ENCODE results near the gene SEPTIN14.
A peak's percentile ranks its signal among the peaks of the same experiment; 100 is the strongest.
"Not testable (repeated sequence)": the region's sequence is repeated elsewhere in the genome, so short reads cannot be mapped to it uniquely, and the experiment has no call there.

Gene SEPTIN14

DNA sequence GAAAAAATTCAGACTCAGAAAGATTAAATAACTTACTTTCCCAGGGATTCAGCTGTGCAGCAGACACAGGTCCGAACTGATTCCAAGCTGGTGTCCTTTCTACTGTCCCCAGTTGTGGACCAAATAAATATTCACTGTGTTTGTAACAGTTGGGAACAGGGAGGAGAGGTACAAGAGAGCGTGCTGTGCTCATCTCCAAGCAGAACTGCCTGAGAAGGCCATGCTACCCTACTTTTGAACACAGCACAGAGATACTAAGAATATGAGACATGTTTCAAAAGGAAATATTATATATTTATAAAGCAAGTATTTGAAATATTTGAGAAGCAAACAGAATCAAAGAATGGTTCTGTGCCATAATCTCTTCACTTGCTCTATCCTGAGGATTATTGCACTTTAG, at the start of gene SEPTIN14:
Gene SEPTIN14, minus strand, starts transcription at position 101 of the 400 bp plus-strand sequence. CDS start 756 bp downstream, outside the sequence.
- not testable (repeated sequence) for DNase-seq

DNA sequence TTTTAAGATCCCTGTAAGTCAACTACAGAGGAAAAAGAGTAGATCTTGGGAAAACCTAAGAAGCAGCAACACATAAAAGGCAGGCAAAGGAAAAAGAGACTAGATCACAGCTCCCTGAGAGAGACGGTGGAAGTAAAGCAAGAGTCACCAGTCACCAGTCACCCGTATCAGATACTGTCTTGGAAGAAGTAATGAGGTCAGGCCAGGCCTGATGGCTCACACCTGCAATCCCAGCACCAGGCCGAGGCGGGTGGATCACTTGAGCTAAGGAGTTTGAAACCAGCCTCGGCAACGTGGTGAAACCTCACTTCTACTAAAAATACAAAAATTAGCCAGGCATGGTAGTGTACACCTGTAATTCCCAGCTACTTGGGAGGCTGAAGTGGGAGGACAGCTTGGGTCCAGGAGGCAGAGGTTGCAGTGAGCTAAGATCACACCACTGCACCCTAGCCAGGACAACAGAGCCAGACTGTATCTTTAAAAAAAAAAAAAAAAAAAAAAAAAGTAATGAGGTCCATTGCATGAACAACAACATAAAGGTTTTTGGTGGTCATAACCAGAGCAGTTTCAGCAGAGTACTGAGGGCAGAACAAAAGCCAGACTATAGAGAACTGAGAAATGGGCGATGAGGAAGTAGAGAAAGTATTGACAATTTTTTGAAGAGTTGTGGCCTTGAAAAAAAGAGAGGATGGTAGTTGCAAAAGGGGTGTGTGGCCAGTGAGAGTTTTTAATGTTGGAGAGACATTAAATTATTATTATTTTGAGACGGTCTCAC, 41.6 kb upstream of the SEPTIN14 start:
- no peak for DNase-seq

DNA sequence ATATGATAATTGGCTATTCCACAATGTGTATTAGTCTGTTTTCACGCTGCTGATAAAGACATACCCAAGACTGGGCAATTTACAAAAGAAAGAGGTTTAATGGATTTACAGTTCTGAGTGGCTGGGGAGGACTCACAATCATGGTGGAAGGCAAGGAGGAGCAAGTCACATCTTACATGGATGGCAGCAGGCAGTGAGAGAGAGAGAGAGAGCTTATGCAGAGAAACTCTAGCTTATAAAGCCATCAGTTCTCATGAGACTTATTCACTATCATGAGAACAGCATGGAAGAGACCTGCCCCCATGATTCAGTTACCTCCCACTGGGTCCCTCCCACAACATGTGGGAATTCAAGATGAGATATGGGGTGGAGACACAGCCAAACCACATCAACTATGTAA, 38.5 kb upstream of the SEPTIN14 start:
- DNase-seq: not testable (repeated sequence)

DNA sequence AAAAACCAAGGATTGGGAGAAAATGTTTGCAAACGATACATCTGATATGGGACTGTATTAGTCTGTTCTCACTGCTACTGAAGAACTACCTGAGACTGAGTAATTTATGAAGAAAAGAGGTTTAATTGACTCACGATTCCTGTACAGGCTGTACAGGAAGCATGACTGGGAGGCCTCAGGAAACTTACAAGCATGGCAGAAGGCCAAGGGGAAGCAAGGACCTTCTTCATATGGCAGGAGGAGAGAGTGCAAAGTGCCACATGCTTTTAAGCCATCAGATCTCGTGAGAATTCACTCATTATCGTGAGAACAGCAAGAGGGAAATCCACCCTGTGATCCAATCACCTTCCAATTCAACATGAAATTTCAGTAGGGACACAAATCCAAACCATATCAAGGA, 35.7 kb upstream of the SEPTIN14 start:
- no peak for DNase-seq

DNA sequence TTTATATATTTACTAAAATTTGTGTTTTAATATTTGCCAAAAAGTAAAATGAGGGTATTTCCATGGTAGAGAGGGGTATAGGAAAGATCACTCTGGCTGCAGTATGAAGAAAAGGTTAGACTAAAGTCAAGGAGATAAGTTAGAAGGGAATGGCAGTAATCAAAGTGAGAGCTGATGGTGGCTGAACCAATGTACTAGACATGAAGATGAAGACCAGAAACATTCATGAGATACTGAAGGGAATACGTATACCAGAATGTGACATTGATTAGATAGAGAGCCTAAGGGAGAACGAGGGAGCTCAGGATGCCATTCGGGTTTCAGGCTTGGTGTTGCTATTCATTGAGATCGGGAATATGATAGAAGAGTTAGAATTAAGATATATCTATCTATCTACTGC, 32.5 kb upstream of the SEPTIN14 start:
- DNase-seq: no peak

DNA sequence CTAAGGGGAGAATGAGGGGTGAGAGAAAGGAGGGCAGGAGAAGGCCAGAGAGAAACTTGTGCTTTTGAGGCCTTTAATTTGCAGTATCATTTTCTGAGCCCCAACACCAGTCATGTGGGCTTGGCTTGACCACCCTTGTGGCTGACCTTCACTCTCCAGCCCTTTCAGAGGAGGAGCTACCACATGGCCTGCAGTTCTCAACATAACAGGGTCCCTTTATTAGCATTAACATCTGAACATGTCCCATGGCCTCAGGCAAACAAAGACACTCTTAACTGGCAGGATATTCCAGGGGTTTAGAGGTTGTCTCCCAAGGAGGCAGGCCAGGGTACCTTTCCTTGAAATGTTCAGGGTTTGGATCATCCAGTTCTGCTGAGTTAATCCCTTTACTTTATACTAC, 31.4 kb upstream of the SEPTIN14 start:
- no peak for DNase-seq

DNA sequence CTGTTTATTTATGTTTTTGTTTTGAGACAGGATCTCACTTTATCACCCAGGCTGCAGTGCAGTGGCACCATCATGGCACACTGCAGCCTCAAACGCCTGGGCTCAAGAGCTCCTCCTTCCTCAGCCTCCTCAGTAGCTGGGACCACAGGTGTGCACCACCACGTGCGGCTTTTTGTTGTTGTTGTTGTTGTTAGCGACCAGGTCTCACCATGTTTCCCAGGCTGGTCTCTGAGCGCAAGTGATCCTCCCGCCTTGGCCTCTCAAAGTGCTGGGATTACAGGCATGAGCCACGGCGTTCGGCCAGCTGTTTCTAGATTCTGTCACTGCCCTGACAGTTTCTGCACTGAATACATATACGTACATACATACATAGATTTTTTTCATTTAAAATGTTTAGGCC, 25.8 kb upstream of the SEPTIN14 start:
- DNase-seq: not testable (repeated sequence)

DNA sequence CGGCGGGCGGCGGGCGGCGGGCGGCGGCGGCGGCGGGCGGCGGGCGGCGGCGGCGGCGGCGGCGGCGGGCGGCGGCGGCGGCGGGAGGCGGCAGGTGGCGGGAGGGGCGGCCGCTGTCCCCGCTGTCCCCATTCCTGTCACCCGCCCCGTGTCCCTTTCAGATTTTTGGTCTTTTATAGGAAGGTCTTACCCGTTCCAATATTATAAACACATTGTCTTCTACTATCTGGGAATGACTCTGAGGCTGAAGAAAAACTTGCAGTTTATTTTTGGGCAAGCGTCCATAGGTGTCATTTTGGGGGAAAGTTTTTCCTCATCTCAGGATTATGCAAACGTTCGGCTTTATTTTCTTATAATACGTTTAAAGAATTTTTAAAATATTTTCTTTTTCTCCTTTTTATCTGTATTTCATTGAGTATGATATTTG, 25.3 kb upstream of the SEPTIN14 start:
- peak; percentile 39 for DNase-seq

DNA sequence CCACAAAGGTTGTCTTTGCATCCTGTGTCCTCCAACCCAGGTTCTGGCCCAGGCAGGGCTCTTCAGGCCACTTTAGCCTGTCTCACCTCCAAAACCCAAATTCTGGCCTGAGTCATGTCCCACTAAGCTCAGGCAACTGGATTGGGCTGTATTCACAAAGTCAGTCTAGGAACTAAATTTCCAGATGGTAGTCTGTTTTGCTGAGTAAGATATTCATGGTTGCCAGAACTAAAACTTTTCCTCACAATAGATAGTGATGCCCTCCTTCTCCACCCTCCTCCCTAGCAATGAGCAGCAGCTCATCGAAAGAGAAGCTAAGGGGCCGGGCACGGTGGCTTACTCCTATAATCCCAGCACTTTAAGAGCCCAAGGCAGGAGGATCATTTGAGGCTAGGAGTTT, 21.8 kb upstream of the SEPTIN14 start:
- no peak for DNase-seq

DNA sequence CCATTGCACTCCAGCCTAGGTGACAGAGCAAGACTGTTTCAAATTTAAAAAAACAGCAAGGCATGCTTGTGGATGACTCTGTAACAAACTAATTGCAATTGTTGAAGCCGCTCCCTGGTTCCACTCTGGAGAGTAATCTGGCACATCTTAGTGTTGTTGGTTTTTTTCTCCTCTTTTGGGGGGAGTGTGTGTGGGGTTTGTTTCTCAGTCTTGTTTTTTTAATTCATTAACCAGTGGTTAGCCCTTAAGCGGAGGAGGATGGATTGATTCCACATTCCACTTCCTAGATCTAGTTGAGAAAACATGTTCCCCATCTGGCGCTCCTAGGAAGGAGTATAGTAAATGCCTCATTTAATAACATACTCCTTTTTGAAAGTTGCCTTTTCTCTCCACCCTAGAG, 16.1 kb upstream of the SEPTIN14 start:
- no peak for DNase-seq

DNA sequence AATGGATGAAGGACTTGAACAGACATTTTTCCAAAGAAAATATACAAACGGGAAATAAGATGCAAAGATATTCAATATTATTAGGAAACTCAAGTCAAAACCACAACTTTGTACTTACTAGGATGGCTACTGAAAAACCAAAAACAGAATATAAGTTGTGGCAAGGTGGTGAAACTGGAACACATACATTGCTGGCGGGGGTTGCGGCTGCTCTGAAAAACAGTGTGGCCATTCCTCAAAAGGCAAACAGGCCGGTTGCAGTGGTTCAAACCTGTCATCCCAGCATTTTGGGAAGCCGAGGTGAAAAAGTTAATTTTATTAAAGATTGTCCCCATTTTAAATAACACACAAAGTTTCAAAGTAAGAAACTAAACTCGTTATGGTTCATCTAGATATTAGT, 14.8 kb upstream of the SEPTIN14 start:
- DNase-seq: no peak

DNA sequence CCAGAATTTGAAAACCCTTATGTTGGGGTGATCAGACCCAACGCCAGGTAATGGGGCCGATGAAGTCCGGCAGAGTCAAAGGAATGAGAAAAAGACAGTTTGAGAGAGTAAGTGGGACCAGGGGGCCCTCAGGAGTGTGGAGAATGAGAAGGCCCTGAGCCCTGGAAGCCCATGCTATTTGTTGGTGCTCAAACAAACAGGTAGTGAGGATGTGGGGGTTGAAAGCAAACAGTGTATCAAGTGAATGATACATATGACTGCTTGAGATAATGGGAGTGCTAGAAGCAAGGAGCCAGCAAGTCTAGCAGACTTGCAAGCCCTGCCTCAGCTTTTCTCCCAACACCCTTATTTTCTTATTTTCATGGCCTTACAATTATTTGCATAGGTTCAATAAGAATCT, 11.2 kb upstream of the SEPTIN14 start:
- DNase-seq: no peak

DNA sequence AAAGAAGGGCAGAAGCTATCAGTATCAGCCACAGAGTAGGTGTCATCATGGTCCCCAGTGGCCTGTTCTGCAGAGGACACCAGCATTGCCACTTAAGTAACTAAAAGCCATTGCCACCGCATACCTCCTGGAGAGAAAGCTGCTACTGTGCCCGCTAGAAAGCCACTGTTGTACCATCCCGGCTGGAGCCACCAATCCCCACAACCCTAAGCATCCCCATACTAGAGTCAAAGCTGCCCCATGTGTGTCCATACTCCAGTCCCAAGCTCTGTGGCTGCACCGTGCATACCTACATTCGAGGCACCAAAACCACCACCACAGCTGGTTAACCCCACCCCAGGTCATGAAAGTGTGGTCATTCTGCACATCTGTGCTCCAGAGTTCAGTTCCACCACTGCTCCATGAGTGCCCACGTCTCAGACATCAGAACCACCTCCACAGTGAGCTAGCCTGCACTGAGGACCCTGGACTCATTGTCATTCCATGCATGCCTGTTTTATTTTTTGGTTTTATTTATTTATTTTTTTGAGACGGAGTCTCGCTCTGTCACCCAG, 9.5 kb upstream of the SEPTIN14 start:
- DNase-seq: no peak

DNA sequence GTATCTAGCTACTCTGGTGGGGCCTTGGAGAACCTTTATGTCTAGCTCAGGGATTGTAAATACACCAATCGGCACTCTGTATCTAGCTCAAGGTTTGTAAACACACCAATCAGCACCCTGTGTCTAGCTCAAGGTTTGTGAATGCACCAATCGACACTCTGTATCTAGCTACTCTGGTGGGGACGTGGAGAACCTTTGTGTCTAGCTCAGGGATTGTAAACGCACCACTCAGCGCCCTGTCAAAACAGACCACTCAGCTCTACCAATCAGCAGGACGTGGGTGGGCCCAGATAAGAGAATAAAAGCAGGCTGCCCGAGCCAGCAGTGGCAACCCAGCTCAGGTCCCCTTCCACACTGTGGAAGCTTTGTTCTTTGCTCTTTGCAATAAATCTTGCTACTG, 6.4 kb upstream of the SEPTIN14 start:
- not testable (repeated sequence) for DNase-seq

DNA sequence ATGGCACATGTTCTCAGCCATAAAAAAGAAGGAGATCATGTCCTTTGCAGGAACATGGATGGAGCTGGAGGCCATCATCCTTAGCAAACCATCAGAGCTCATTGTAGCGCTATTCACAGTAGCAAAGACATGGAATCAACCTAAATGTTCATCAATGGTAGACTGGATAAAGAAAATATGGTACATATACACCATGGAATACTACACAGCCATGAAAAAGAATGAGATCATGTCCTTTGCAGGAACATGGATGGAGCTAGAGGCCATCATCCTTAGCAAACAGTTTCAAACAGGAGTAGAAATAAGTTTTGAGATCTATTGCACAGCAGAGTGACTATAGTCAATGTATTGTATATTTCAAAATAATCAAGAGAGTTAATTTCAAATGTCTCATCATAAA, 17.4 kb downstream of the SEPTIN14 start:
- DNase-seq: not testable (repeated sequence)

DNA sequence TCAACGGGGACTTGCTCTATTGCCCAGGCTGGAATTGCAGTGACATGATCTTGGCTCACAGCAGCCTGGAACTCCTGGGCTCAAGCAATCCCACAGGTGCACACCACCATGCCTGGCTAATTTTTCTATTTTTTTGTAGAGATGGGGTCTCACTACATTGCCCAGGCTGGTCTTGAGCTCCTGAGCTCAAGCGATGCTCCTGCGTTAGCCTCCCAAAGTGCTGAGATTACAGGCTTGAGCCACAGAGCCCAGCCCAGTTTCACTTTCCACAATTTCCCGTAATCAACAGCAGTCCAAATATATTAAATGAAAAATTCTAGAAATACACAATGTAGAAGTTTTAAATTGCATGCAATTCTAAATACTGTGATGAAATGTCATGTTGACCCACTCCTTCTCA, 24.0 kb downstream of the SEPTIN14 start:
- DNase-seq: no peak

DNA sequence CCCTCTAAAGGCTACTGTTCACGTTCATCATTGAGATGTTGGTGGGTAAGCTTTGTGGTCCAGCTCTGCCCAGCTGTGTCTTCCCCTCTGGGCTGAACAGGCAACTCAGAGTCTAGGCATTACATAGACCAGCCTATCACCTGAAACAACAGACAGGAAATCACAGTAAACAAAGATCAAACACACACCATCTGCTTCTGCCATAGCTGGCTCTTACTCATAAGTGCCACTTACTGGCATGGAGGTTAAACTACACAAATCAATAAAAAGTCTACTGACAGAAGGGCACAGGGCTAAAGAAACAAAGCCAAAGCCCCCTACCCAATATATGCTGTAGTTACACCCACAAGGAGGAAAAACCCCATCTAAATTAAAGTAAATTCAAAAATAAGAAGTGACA, 35.0 kb downstream of the SEPTIN14 start:
- DNase-seq: no peak

DNA sequence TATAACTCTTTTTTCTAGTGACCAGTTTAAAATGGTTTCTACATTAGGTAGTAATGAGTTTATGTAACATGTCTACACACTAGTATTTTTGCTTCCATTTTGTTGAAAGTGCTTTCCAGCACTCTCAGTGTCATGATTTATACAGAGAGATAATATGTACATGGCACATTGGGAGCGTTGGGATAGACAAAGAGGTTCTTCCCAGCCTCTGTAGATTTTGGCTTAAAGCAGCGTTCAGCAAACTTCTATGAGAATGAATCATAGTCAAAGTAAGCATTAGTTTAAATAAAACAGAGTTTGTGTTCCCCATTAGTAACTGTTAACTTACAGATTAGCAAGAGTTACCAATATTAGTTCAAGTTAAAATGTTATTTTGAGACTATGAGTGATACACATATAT, 43.9 kb downstream of the SEPTIN14 start:
- no peak for DNase-seq

DNA sequence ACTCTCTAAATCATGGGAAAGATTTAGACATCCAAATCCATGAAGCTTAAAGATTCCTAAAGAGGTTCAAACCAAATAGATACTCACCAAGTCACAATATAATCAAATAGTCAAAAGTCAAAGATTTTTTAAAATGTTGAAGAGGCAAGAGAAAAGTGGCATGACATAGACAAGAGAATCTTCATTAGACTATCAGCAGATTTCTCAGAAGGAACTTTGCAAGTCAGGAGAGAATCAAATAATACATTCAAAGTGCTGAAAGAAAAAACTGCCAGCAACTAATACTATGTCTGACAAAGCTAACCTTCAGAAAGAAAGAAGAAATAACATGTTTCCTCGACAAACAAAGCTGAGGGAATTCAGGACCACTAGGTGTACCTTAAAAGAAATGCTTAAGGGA, 65.3 kb downstream of the SEPTIN14 start:
- DNase-seq: not testable (repeated sequence)

DNA sequence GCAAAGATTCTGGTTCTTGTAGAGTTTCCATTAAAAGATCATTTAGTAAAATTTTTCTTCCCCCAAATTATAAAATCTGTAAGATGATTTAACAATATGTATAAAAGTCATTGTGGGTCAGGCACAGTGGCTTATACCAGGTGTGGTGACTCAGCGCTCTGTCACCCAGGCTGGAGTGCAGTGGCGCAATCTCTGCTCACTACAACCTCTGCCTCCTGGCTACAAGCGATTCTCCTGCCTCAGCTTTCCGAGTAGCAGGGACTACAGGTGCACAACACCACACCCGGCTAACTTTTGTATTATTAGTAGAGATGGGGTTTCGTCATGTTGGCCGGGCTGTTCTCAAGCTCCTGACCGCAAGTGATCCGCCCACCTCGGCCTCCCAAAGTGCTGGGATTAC, 68.0 kb downstream of the SEPTIN14 start:
- DNase-seq: no peak

DNA sequence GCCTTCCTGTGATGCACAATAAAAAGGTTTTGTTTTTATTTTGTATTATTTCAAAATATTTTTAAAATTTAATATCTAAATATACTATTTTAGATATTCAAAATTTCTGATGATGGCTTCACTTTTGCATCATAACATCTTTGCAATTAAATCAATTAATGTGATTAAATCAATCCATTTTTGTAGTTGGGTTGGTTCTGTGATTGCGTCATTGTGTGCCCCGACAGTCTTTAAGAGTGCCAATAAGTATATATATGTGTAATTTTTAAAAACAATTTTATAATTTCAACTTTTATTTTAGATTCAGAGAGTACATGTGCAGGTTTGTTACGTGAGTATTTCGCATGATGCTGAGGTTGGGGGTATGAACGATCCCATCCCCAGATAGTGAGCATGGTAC, 70.5 kb downstream of the SEPTIN14 start:
- no peak for DNase-seq

DNA sequence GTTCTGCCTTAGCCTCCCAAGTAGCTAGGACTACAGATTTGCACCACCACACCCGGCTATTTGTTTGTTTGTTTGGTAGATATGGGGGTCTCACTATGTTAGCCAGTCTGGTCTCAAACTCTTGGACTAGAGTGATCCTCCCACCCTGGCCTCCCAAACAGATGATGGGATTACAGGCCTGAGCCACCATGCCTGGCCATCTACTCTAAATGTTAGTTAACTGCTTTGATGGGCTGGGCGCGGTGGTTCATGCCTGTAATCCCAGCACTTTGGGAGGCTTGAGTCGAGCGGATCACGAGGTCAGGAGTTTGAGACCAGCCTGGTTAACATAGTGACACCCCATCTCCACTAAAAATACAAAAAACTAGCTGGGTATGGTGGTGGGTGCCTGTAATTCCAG, 74.8 kb downstream of the SEPTIN14 start:
- no peak for DNase-seq

DNA sequence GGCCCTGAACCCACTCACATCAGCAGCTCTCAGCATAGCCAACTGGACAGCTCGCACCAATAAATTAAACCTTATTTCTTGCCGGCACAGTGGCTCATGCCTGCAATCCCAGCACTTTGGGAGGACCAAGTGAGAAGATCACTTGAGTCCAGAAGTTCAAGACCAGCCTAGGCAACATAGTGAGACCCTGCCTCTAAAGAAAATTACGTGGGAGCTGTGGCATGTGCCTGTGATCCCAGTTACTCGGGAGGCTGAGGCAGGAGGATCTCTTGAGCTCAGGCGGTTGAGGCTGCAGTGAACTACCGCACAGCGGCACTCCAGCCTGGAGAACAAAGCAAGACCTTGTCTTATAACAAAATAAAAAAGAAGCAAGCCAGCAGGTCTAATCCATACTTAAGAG, 75.7 kb downstream of the SEPTIN14 start:
- no peak for DNase-seq

DNA sequence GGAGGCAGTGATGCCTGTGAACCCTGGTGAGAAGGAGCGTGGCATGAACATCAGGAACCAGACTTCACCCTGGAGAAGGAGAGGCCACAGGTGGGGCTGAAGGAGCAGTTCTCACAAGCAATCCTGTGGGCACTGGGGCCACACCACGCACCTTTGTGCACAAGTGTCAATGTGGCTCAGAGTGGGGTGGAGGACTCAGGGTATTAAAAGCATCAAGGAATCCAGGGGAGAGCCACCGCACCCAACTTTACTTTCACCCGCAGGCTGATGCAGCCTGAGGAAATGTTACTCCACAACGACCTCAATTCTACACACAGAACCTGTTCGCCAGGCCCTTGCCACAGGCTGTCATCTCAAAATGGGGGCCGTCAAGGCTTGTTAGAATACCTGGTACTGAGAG, 77.1 kb downstream of the SEPTIN14 start:
- DNase-seq: not testable (repeated sequence)

DNA sequence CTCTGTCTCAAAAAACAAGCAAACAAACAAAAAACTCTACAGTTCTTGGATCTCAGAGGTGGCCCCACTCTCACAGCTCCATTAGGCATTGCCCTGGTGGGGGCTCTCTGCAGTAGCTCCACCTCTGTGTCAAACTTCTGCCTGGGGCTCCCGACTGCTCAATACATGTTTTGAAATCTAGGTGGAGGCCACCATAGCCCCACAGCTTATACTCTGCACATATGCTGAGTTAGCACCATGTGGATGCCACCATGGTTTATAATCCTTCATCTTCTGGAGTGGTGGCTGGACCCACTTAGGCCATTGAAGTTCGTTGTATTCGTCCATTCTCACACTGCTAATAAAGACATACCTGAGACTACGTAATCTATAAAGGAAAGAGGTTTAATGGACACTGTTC, 78.4 kb downstream of the SEPTIN14 start:
- DNase-seq: no peak

Data from NCI-H1105 treated with DMSO at 0.1 percent for 48 hours (cell line).